HG03066 (cell line): Measurements from ENCODE around the gene PHOX2A.

Source experiments
- ATAC-seq: cut with Tn5 transposase; IDR thresholded peaks from one replicate; pipeline ENCODE4 v1.9.1; 2021; ENCODE audit warnings: low read depth; ENCODE audit not compliant: unreplicated experiment

The PHOX2A gene

DNA sequence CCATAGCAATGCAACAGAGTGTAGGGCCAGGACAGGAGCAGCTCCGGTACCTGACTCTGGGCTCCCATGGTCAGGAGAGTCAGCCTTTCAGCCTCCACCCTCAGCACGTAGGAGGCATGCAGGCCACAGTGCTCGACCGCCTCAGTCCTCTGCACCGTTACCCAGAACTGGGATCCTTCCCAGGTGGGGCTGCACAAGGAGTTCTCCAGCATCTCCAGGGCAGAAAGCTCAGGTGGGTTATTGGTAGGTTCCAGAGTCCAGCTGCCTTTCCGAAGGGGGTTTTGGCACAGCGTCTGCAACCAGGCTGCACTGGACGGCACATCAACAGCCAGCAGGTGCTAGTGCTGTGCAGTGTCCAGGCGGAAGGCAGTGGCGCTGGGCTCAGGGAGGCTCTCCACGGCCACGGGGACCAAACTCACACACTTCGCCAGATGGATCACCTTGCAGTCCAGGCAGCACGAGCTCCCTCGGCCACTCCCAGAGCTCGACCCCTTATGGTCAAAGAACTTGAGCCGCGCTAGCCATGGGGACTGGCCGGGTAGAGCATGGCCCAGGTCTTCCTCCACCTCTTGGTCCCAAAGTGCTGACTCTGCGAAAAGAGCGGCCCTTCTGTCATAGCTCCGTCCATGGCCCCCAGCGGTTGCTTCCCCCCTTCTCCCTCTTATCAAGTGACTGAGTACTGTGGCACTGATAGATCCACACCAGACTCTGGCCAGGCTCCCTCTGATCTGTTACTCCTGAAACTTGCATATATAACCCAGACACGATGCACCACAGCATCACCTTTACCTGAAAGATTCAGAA, 6.9 kb upstream of the PHOX2A start:
- no peak for ATAC-seq

DNA sequence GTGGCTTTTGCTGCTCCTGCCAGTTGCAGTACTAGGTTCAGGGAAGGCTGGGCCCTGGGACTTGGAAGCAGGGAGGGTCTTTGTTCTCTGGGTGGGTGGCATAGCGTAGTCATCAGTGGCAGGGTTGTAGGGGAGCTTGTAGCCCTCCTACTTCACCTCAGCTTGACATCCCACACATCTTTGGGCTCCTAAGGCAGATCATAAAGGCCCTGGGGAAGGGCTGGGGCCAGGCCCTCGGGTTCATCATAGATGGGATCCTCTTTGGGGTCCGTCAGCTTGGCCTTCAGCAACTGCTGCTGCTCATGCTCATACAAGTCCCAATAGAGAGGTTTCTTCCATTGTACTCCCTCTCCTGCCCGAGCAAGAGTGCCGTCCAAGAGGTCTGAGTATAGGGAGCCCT, 6.0 kb upstream of the PHOX2A start:
- ATAC-seq = no peak

GRCh38 chr11:72247584-72247983, 3.6 kb upstream of the PHOX2A start:
- no peak for ATAC-seq

DNA sequence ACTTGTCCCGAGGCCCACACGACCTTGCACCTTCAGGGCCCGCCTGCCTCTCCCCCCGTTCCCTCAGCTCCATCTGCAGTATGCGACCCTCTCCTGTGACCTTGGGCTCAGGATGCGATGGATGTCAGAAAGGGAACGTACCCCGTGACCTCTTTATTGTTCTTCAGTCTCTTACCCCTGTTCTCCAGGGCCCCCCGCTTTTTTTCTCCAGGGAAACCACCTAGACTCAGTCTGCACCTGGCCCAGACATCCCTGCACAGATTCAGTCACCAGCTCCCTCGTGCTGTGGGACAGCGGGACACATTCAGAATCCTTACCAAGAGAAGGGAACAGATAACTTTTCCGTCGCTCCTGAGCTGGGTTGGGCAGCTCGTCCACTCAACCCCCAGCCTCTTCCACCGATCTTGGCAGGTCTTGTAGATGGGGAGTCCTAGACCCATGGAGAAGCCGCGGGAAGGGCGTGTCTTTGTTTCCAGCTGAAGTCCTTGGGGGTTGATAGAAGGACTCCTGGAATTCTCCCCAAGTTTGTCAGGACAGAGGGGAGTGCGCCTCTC, 1.4 kb upstream of the PHOX2A start:
- ATAC-seq = no peak

DNA sequence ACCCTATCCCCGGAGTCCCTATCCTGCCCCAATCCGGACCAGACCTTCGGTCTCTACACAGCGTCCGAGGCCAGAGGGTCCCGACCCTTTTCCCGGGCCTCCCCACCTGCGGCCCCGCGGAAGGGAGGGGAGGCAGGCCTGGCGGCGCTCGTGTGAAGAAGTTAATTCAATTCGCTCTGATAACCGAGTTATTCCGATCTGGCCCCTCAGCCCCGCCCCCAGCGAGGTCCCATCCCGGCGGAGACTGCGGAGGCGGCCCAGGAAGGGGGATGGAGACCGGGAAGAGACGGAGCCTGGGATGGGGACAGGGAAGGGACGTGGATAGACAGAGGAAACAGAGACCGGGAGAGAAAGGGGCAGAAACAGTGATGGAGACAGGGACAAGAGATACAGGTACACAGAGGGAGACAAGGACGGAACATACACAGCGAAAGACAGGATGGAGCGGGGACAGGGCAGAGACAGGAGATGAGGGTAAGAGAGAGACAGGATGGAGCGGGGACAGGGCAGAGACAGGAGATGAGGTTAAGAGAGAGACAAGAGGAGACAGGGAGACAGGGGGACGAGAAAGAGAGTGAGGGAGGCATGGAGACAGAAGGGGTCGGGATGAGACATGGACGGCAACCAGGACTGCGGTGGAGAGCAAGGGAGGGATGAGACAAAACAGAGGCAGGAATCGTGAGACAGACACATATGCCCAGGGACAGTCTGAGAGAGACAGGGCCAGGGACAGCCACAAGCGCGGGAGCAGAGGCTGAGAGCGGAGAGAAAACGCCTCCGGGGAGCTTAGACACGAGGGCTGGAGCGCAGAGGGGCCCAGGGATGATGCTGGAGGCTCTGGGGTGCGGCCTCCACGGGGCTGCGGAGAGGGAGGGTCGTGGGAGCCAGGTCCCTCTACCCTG, 636 bp upstream of the PHOX2A start:
- no peak for ATAC-seq

DNA sequence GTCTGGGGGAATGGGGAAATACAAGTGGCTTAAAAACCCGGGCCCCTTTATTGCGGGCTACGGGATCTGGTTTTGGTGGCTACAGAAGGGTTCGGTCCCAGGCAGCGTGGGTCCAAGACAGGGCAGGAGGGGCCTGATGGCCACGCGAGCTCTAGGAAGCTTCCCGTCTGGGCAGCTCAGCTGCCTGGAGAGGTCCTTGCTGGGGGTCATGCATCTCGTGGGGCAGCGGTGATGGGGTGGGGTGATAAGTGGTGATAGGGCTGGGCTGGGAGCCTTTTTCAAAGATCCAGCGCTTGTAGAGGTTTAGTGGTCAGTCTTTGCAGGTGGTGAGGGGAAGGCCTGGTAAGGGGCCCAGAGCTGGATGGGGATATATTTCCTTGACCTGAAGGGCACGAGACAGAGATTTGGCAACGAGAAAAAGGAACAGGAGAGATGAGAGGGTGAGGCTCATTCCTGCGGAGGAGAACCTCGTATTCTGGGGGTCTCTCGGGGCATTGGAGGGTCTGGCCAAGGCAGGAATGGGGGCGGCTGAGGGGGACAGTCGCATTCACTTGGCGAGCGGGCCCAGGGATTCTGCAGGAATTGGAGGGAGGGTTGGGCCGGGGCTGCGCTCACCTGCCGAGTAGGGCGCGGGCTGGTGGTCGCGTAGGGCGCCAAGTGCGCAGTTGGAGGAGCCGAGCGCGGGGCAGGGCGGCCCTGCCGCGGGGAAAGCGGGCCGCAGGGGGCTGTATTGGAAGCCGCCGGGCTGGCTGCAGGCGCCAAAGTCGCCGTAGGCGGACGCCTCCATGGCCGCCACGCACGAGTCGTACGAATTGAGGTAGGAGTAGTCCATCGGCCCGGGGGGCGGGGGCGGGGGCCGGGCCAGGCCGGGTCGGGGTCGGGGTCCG, 560 bp downstream of the PHOX2A start:
- ATAC-seq = no peak

DNA sequence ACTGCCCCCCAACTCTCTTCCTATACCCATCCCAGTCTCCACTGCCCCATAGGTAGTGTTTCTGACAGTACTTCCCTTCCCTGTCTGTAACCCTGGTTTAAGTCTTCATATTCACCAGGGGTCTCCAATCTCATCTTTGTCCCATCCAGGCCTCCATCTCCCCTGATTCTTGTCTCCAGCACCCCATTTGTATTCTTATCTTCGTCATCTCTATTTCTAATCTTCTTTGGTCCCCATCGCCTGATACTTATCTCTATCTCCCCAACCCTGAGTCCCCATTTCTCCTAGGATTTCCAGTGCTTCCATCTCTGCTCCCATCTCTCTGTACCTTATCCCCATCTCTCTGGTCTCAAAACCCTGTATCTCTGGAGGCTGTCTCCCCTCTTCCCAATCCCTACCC, 1.8 kb downstream of the PHOX2A start:
- no peak for ATAC-seq

DNA sequence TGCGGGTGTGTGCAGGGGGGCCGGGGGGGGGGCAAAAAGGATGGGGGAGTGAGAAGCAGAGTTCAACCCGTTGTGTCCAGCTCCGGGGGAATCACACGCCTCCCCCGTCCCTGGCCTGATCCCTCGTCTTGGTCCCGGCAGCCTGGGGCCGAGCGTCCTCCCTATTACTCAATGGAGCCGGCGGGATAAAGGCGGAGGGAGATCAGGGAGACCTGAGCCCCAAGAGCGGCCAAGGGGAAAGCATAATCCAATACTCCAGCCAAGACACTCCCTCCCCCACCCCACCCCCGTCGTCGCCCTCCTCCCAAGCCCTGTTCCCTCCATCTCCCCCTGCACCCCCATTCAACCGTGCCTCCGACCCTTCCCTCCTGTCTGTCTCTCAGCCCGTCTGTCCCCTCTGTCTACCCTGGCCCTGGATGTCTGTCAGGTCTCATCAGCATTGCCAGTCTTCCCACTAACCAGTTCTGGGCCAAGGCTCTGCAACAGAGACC, 2.6 kb downstream of the PHOX2A start:
- no peak for ATAC-seq

- no peak for ATAC-seq
These were observed 3.3 kb downstream of the PHOX2A start for GRCh38 chr11:72240461-72241290.

DNA sequence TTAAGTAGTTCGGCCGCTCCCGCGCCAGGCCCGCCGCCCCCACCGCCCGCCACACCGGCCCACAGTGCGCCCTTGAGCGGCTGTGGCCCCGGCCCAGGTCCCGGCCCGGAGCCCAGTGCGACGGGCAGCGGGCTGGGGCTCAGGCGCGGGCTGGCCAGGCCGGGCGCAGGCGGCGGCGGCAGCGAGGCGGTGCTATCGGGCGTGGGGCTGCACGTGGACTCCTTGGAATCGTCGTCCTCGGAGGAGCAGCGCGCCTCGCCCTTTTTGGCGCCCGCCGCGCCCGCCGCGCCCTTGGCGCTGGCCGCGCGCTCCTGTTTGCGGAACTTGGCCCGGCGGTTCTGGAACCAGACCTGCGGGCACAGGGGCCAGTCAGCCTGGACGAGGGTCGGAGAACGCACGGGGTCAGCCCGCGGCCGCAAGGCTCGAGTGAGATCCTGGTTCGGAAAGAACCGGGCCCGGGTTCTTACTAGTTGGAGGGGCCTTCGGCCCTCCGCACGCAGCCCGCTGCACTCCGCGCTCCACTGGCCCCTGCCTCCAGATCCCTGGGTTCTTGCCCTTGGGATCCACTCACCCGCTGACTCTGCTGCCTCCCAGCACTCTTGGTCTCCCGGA, 4.0 kb downstream of the PHOX2A start:
- ATAC-seq = no peak

GRCh38 chr11:72239313-72239848, 4.6 kb downstream of the PHOX2A start:
- ATAC-seq = no peak

DNA sequence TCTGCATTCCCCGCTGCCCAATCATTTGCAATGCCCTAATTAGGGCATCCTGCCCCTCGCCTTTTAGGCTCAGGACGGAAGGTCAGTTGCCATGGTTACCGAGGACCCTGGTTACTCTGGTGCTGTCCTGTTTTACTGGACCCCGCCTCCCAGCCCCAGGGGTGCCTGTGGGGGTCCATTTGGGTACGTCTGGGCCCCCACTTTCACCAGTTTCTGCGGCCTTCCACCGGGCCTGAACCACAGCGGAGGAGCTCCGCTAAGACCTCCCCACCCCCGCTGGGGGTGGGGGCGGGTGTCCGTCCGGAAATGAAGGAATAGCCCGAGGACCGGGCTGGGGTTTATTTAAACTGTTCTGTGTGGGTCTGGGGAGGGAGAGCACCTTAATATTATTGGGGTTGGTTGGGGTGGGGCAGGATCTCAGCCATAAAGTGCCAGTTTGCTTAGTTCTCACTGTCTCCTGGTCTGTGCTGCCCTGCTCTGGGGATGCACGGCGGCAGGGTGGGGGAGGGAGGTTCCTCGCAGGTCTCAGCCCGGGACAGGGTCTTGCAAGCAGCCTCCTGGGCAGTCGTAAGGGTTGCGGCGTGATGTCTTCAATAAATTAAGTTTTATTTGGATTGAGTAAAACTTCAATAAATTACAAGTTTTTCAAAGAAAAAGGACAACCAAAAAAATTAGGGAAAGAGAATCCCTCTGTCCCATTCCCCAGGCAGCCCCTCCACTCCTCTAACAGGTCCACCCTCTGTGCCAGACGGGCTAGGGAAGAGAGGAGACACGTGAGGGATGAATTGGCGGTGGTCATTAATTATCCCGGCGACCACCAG, 5.3 kb downstream of the PHOX2A start:
- ATAC-seq = no peak

DNA sequence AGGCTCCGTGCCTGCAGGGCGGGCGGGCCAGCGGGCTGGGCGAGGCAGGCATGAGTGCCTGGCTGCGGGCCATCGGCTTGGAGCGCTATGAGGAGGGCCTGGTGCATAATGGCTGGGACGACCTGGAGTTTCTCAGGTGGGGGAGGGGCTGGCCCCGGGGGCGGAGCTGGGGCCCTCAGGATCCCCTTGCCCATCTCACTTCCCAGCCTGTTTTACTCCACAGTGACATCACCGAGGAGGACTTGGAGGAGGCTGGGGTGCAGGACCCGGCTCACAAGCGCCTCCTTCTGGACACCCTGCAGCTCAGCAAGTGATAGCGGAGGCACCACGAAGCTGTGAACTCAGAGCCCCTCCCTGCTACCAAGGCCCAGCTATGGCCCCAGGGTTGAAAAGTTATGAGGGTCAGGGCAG, 5.9 kb downstream of the PHOX2A start:
- ATAC-seq = no peak

- ATAC-seq = no peak
These were observed 6.7 kb downstream of the PHOX2A start for GRCh38 chr11:72237112-72237931.

DNA sequence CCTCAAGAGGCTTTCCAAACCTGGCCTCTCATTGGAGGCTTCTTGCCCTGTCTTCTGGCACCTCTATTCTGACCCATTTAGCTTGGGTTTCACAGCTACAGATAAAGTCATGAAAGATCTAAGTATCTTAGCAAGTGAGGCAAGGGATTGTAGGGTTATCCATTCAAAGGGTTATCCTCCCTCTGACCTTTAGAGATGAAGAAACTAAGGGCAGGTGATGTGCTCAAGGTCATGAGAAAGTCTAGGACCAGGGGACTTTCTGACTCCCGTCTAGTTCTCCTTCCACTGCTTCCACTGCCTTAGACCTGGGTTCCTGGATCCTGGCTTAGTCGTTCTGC, 7.2 kb downstream of the PHOX2A start:
- ATAC-seq = no peak

DNA sequence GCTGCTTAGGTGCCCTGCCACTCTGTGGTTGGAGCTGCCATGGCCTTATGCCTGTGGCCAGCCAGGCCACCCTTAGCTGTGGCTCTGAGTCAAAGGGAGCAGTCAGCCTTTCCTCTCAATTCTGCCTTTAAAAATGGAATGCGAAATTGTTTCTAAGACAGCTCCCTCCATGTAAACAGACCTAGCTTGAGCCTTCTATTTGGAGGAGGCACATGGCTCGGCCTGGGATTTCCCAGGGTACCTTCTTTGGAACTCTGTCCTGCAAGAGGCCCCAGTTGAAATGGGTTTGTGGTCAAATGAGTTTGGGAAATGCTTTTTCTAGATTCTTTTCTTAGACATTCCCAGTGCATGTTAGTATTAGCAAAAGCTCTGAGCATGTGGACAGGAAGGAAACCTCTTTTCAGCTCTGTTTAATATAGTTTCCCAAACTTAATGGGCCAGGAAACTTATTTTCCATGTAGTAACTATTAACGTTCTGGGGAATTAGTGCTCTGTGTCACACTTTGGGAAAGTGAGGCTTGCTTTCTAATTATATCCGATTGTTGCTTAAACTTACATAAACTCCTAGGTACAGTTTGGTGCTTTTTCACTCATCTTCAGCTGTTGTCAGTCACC, 7.8 kb downstream of the PHOX2A start:
- no peak for ATAC-seq
